Measurements from ENCODE around the gene NUDT3.

NUDT3 gene

GRCh38 chr6:34234667-34235306 is 157.7 kb downstream of the NUDT3 start:
- no peak overlapping the region for H3K4me3 ChIP-seq (ENCODE audit: low read depth, low read length)
- TF ChIP-seq, protein P1, sequence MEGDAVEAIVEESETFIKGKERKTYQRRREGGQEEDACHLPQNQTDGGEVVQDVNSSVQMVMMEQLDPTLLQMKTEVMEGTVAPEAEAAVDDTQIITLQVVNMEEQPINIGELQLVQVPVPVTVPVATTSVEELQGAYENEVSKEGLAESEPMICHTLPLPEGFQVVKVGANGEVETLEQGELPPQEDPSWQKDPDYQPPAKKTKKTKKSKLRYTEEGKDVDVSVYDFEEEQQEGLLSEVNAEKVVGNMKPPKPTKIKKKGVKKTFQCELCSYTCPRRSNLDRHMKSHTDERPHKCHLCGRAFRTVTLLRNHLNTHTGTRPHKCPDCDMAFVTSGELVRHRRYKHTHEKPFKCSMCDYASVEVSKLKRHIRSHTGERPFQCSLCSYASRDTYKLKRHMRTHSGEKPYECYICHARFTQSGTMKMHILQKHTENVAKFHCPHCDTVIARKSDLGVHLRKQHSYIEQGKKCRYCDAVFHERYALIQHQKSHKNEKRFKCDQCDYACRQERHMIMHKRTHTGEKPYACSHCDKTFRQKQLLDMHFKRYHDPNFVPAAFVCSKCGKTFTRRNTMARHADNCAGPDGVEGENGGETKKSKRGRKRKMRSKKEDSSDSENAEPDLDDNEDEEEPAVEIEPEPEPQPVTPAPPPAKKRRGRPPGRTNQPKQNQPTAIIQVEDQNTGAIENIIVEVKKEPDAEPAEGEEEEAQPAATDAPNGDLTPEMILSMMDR (IDR thresholded peaks at IDR 0.05; ENCODE audit: low read depth, low read length), result no peak

DNA sequence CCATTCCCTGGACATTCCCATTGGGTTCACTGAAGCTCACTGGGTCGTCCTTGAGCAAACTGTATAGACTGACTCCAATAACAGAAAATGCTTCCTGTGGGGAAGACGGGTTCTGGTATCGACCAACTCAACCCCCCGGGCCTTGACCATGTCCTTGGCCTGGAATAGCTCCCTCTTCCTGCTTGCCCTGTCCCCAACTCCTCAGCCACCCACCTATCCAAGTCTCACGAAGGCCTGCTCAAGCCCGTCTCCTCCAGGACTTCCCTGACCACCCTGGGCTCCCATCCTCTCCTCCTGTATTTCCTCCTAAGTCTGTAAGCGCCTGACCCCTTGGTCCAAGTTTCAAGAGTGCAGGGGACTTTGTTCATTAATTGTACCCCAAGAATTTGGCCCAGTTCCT is 158.6 kb downstream of the NUDT3 start:
- no peak overlapping the region for H3K4me3 ChIP-seq (ENCODE audit: low read depth, low read length)
- TF ChIP-seq, protein P1 (IDR thresholded peaks at IDR 0.05; ENCODE audit: low read depth, low read length), result no peak

DNA sequence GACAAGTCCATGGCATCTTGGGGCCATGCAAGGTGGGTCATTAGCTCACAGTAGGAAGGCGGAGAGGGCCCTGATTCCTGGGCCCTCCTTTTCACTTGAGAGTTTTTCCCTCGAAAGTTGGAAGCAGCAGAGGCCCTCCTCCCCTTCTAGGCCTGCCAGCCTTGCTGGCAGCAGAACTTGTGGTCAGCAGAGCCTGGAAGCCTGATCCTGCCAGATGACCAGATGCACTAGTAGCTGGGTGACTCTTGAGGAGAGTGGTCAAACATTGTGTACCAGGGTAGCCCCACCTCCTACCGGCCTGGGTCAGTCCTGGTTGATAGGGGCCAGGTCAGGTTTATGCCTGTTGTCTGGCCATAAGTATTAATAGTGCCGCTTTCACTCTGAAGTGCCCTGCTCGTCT is 159.6 kb downstream of the NUDT3 start:
- no peak overlapping the region for H3K4me3 ChIP-seq (ENCODE audit: low read depth, low read length)
- TF ChIP-seq, protein P1 (IDR thresholded peaks at IDR 0.05; ENCODE audit: low read depth, low read length), result no peak

DNA sequence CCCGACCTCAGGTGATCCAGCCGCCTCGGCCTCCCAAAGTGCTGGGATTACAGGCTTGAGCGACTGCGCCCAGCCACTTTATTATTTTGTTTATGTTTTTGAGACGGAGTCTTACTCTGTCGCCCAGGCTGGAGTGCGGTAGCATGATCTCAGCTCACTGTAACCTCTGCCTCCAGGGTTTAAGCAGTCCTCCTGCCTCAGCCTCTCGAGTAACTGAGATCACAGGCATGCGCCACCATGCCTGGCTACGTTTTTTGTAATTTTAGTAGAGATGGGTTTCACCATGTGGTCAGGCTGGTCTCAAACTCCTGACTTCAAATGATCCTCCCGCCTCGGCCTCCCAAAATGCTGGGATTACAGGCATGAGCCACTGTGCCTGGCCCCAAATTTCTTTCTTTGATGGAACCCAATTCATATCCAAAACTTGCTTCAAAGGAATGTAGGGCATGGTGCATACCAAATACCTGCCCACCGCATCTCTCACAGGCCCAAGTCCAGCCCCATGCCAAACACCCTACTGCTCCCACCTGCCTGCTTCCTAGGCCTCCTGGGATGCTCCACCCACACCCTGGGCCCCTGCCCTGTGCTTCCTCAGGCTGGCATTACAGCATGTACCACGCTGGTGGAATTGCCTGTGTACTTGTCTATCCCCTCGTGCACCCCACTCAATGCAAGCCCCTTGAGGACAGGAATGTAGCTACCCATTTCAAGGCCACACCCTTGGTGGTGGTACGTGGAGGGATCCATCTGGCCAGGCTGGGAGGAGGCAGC is 160.7 kb downstream of the NUDT3 start:
- TF ChIP-seq, protein P1 (IDR thresholded peaks at IDR 0.05; ENCODE audit: low read depth, low read length), result no peak
- H3K4me3 ChIP-seq (ENCODE audit: low read depth, low read length), result no peak overlapping the region

DNA sequence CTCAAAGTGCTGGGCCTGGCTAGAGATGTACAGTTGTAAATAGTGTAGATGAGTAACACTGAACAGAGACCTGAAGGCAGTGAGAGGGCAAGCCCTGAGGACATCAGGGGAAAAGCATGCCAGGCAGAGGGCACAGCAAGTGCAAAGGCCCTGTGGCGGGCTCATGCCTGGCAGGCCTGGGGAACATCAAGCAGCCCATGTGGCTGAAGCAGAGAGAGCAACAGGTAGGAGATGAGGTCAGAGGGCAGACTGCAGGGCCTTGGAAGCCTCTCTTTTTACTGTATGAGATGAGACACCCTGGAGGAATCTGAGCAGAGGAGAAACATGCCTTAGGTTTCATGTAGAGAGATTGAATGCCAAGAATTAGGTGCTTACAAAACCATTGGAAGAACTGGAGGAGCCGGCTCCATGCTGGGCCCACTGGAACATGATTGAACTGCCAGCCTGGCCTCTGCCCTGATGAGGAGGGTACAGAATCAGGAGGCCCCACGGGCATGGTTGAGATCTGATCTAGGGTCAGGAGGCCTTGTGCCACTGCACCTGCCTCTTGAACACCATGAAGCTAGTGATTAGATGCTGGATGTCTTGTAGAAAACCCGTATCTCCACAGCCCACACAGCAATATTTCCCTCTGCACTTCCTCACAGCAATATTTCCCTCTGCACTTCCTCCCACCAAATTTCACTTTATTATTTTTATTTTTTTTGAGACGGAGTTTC is 161.7 kb downstream of the NUDT3 start:
- TF ChIP-seq, protein P1 (IDR thresholded peaks at IDR 0.05; ENCODE audit: low read depth, low read length), result no peak

DNA sequence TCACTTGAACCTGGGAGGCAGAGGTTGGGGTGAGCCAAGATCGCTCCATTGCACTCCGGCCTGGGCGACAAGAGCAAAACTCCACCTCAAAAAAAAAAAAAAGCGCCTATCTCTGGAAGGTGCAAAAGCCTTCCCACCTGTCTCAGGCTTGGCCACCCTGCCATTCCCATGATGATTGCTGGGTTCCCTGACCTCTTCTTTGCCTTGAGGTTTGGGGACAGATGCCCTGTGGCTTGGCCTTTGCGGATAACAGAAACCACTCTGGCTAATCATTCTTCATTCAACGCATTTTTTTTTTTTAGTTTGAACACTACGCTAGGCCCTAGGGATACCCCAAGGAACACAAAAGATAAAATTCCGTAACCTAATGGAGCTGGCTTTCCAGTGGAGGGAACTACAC is 162.6 kb downstream of the NUDT3 start:
- H3K4me3 ChIP-seq (ENCODE audit: low read depth, low read length), result no peak overlapping the region
- TF ChIP-seq, protein P1 (IDR thresholded peaks at IDR 0.05; ENCODE audit: low read depth, low read length), result no peak

More for the DNA sequence above, 161.7 kb downstream of the NUDT3 start:
- H3K4me3 ChIP-seq (ENCODE audit: low read depth, low read length), result no peak overlapping the region
